Mononuclear cell (primary cell): ENCODE measurements around the gene GRB7. TPM values are rescaled to one million over a fixed set of nuclear protein-coding genes. Genes with fewer than 3 reads are reported as not detected.
"Not testable (repeated sequence)": the region's sequence is repeated elsewhere in the genome, so short reads cannot be mapped to it uniquely, and the experiment has no call there.

ENCODE experiments used
- H3K27me3 ChIP-seq: 2 replicates; pipeline ENCODE4 v1.6.0; 2011; ENCODE audit warnings: low read length, control low read depth; ENCODE audit not compliant: insufficient read depth
- H3K4me1 ChIP-seq: 2 replicates; pipeline ENCODE4 v1.5.1; 2011; ENCODE audit warnings: mild to moderate bottlenecking, low read length, control low read depth; ENCODE audit not compliant: insufficient read depth
- H3K4me3 ChIP-seq: 2 replicates; pipeline ENCODE4 v1.5.1; 2011; ENCODE audit warnings: mild to moderate bottlenecking, low read length, moderate library complexity
- H3K9me3 ChIP-seq: 2 replicates; pipeline ENCODE4 v1.5.1; 2011; ENCODE audit warnings: low read depth, mild to moderate bottlenecking, control low read depth, low read length
- total RNA-seq: library from RNA; depleted of rRNA; stranded (reverse); fragments of >200 nt; gene quantifications from one replicate; pipeline ENCODE4 v1.2.3, GENCODE V29; 2012

The GRB7 gene
- total RNA-seq, 1 donor, result not detected

DNA sequence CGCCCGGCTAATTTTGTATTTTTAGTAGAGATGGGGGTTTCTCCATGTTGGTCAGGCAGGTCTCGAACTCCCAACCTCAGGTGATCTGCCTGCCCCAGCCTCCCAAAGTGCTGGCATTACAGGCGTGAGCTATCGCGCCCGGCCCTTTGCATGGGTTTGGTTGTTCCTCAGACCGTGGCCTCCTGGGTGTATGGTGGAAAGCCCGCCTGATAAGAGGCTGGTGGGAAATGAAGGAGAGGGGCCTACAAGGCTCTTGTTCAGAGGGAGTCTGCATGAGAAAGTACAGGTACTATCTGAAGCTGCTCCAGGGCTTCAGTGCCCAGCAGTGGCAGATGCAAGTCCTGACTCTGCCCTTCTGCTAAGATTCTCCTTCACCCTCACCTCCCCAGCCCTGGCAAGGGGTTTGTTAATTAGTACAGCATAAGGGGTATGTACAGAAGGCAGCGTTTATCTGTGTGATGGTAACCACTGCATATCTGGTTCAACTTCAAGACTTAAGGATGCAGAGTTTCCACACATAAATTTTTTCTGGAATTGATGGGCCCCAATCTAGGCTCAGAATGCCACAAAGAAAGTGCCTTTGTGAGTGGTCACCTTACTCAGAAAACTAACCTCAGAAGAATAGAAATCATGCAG lies 24.2 kb downstream of the GRB7 start:
- H3K9me3 ChIP-seq, result no peaks in the 10 kb centered on the region
- no peaks in the 10 kb centered on the region for H3K27me3 ChIP-seq
- H3K4me1 ChIP-seq, result peaks cover 51% of the 10 kb centered on the region
- H3K4me3 ChIP-seq, result no peak overlapping the region

DNA sequence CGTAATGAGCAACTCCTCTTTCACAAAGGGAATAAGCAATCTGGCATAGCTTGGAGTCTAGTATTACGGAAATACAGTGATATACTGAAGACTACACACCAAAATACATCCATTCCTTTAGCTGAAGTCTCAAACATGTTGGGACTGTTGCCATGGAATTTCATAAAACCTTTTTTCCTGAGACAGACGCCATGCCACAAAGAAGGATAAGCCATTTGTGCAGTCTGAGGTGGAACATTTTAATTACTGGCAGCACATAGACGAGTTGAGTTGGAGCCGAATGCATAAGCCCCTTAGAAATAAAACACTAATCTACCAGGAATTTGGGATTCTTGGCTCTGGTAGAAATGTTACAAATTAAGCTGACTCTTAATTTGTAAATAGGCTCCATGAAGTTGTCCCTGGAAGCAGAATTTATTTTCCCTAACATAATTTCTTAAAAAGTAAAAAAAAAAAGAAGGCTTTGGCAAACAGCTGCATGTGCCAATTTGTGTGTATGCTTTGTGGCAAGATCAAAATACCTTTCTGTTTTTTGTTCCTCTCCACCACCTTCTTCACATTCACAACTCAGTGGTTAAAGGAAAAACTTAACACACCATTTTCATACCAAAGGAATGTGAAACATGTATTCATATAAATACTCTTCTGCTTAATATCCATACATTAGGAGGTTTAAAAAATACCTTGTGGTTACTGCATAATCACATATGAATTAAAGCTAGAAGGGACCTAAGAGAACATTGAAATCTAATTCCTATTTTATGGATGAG lies 25.5 kb downstream of the GRB7 start:
- H3K4me1 ChIP-seq, result peaks cover 51% of the 10 kb centered on the region
- no peaks in the 10 kb centered on the region for H3K9me3 ChIP-seq
- H3K27me3 ChIP-seq, result no peaks in the 10 kb centered on the region
- H3K4me3 ChIP-seq, result no peak overlapping the region

DNA sequence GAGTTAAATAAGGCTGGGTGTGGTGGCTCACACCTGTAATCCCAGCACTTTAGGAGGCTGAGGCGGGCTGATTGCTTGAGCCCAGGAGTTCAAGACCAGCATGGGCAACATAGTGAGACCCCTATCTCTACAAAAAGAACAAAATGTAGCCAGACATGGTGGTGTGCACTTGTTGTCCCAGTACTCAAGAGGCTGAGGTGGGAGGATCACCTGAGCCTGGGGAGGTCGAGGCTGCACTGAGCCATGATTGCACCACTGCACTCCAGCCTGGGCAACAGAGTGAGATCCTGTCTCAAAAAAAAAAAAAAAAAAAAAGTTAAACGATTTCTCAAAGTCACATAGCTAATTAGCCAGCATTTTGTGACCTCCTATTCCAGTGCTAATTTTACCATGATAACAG lies 26.4 kb downstream of the GRB7 start:
- not testable (repeated sequence) for H3K27me3 ChIP-seq, H3K4me3 ChIP-seq, H3K9me3 ChIP-seq
- peaks cover 50% of the 10 kb centered on the region for H3K4me1 ChIP-seq

DNA sequence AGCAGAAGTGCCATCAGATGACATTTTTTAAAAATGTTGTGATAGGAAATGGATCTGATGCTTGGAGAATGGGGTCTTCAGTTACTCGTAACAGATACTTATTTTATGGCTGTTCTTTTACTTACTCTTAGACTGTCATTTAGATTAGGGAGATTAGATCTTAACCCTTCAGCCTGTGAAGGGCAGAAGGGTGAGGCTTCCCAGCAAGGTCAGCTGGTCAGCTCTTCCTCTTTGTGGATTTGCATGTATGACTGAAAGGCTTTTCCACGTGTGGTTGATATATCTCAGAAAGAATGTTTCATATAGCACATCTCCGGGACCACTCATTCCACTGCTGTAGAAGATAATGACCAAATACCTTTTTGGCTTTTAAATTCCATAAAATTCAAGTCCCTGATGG lies 27.4 kb downstream of the GRB7 start:
- H3K9me3 ChIP-seq, result no peaks in the 10 kb centered on the region
- peaks cover 52% of the 10 kb centered on the region for H3K4me1 ChIP-seq
- H3K27me3 ChIP-seq, result no peaks in the 10 kb centered on the region
- no peak overlapping the region for H3K4me3 ChIP-seq

DNA sequence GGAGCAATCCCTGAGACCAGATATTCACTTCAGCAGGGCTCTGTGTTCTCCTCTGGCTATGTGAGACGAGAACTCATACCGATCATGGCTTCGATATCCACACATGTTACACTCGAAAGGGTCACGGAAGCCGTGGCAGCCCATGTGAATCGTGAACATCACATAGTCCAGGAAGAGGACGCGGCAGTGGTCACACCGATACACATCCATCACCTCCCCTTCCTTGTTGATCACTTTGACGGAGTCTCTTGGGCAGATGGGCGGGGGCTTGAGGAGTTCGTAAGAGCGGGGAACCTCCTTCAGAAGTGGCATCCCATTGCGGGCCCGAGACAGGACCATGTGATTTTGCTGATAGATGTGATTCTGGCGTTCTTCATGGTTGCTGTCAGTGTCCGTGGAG lies 28.0 kb downstream of the GRB7 start:
- H3K27me3 ChIP-seq, result no peaks in the 10 kb centered on the region
- H3K4me1 ChIP-seq, result peaks cover 58% of the 10 kb centered on the region
- no peak overlapping the region for H3K4me3 ChIP-seq
- H3K9me3 ChIP-seq, result no peaks in the 10 kb centered on the region

DNA sequence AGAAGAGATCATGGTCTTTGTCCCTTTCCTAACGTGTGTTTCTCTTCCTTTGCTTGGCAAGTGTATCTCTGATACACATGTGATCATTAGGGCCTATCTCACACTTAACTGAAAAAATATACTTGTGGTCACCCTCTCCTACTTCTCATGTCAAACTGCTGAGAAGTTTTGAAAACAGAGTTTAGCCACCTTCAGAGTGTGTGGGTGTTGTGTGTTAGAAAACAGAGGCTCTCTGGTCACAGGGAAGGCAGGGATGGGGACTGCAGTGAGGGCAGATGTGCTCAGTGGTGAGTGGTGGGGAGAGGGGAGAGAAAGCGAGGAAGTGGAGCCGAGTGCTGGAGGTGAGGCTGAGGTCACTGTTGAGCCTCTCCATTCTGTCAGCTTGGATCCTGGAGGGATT lies 29.4 kb downstream of the GRB7 start:
- H3K27me3 ChIP-seq, result no peaks in the 10 kb centered on the region
- H3K9me3 ChIP-seq, result no peaks in the 10 kb centered on the region
- H3K4me1 ChIP-seq, result peaks cover 72% of the 10 kb centered on the region
- H3K4me3 ChIP-seq, result no peak overlapping the region

DNA sequence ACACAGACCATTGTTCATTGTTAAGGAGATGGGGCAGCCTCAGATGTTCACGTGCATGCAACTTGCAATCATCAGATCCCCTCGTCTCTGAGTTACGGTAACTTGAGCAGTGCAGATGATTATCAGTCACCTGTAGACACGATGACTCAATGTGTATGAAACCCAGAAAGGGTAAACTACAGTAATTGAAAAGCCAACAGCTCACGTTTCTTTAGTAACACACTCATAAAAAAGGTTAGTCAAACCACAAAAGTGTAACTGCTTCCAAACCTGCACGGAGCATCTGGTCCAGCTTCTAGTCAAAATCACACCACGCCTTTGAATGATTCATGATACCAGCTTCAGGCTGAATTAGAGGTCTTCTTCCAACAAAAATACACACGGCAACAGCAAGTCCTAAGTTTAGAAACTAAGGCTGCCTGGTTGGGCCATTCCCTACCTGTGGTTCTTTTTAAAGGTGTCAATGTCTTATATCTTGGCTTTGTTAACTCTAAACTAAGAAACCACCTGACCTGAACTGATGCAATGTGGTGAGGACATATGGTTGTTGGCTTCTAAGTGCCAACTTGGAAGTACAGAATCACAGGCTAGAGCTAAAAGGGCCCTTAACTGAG lies 32.3 kb downstream of the GRB7 start:
- no peak overlapping the region for H3K4me3 ChIP-seq
- peaks cover 83% of the 10 kb centered on the region for H3K4me1 ChIP-seq
- no peaks in the 10 kb centered on the region for H3K9me3 ChIP-seq
- H3K27me3 ChIP-seq, result no peaks in the 10 kb centered on the region

DNA sequence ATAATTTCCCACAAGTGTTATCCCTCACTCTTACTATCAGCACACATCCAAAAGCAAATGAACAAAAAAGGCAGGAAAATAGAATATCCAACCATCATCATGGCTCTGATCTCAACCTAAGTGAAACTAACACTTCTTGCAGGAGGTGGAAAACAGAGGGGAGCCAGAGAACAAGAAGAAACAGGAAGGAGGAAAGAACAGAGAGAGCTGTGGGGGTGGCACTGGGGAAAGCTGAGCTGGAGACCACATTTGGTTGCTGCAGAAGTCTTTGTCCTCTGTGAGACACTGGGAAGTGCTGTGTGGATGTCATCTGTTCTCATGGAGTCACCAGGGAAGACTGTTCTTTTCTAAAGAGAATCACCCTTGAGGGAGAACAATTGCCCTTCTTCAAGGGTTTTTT lies 34.7 kb downstream of the GRB7 start:
- no peaks in the 10 kb centered on the region for H3K9me3 ChIP-seq
- peaks cover 70% of the 10 kb centered on the region for H3K4me1 ChIP-seq
- H3K27me3 ChIP-seq, result no peaks in the 10 kb centered on the region
- no peak overlapping the region for H3K4me3 ChIP-seq

DNA sequence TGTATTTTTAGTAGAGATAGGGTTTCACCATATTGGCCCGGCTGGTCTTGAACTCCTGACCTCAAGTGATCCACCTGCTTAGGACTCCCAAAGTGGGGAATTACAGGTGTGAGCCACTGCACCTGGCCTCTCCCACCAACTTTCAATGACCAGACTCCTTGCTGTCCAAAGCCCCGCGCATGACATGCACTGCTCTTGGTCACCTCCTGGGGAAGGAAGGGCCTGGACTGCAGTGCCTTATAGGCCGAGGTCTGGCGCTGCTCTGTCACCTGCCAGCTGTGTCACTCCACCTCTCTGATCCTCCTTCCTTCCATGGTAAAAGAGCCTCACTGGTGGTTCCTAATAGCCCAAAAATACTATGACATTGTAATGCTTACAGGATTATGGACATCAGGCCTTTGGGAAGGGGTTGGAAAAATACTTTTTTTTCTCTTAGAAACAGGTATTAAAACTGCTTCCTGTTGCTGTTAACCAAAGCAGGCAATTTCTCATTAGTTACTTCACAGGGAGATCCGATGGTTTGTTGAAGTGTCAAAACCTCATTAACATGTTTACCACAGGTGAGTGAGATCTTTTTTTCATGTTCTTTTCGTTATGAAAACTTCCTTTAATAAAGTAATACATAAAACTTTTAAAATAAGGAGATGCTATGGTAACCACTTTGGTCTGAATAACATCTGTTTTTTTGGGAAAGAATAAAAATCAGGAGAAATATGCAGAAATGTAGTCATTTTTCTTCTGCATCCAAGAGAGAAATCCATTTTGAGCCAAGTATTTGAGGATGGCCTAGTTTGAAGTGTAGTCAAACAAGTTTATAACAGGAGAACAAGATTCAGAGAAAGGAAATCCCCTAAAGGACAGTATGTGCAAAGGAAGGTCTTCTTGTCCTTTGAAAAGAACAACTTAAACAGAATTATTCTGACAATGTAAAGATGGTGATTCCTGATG lies 35.5 kb downstream of the GRB7 start:
- no peaks in the 10 kb centered on the region for H3K27me3 ChIP-seq
- no peak overlapping the region for H3K4me3 ChIP-seq
- H3K4me1 ChIP-seq, result peaks cover 67% of the 10 kb centered on the region

DNA sequence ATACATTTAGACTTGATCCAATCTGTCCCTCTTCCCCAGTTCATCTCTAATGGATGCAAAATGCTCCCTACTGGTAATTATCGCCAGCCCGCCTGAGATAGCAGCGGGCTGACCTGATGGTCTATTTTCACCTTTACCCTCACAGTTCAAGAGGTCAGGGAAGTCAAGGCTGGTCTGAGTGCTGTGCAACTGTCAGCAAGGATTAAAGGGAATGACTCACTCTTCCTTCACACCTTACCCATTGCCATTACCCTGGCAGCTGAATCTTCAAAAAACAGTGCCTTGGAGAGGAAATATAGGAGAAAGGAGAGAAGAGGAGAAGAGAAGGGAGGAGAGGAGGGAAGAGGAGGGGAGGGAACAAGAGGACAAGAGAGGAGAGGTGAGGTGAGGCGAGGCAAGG lies 36.3 kb downstream of the GRB7 start:
- H3K9me3 ChIP-seq, result no peaks in the 10 kb centered on the region
- H3K4me3 ChIP-seq, result no peak overlapping the region
- H3K27me3 ChIP-seq, result no peaks in the 10 kb centered on the region
- peaks cover 69% of the 10 kb centered on the region for H3K4me1 ChIP-seq

More for the DNA sequence above, 35.5 kb downstream of the GRB7 start:
- H3K9me3 ChIP-seq, result no peaks in the 10 kb centered on the region

DNA sequence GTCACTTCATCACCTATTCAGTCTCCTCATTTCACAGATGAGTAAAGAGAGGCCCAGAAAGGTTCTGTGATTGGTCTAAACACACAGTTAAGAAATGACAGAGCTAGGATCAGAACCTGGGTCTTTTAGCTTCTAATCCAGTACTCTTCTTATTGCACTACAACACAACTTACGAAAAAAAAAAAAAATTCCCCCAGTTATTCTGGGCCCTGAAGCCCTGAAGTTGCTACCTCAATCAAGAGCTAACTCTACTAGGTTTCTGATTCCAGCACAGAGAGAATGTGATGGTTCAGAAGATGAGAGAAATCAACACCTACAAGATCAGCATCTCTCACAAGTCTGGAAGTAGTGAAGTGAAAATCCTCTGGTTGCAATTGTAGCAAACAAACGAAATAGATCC lies 37.3 kb downstream of the GRB7 start:
- Histone ChIP-seq H3K9me3 (no peaks in the 10 kb centered on the region), H3K27me3 (no peaks in the 10 kb centered on the region), H3K4me3 (no peak overlapping the region), H3K4me1 (peaks cover 65% of the 10 kb centered on the region)

DNA sequence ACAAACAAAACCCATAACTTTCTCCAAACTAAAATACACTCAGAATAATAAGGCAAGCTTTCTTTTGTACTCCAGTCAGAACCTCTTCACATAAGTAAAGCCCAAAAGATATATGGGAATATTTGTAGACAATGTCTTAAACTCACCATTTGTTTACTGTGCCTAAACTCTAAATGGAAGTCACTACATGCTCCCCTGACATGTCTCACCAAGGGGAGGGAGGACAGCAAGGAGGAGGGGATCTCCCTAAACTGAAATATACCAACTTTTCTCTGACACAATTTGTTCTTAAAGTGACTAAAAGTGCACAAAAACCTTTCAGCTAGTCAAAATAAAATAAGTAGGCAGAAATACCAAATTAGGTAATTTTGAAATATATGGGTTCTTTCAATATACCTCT lies 38.5 kb downstream of the GRB7 start:
- no peaks in the 10 kb centered on the region for H3K9me3 ChIP-seq
- no peaks in the 10 kb centered on the region for H3K27me3 ChIP-seq
- peaks cover 65% of the 10 kb centered on the region for H3K4me1 ChIP-seq
- peak overlapping the region; percentile 35 for H3K4me3 ChIP-seq

DNA sequence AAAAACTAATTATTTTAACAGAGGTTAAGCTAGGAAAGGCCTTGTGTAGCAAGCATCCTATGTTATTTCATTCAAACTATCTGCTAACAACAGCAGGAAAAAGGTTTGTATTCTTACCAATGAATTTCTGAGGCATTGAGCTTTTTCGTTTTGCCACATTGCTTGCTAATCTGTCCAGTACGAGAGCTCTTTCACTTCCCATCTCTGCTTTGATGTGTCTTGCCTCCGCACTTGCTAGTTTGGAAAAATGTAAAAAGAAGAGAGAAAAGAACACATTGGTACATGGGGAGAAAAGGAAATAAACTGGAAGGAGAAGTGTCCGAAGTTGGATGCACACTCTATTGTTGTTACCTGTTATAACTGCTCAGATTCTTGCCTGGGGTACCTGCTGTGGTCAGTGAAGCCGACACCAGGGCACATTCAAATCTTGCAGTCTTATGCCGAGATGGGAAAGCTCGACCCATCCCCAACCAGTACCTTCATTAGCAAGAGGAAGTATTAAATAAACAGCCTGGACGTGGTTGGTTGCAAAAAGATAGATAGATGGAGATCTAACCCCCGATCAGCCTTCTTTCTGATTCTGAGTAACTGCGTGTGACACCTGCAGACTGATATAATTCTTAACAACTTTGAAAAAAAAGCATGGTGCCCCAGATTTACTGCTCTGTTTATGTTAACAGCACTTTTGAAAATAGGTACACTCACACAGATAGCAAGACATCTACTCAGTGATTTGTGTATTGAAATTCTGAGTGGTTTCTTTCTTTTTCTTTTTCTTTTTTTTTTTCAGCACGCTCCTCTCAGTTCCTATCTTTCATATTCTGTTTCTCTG lies 40.0 kb downstream of the GRB7 start:
- H3K4me3 ChIP-seq, result peak overlapping the region; percentile 35
- peaks cover 65% of the 10 kb centered on the region for H3K4me1 ChIP-seq
- H3K27me3 ChIP-seq, result no peaks in the 10 kb centered on the region
- no peaks in the 10 kb centered on the region for H3K9me3 ChIP-seq
